ENCODE results near the gene SH2D1B. TPM values are rescaled to one million over a fixed set of nuclear protein-coding genes. Genes with fewer than 3 reads are reported as not detected.
"Not testable (repeated sequence)": the region's sequence is repeated elsewhere in the genome, so short reads cannot be mapped to it uniquely, and the experiment has no call there.

The SH2D1B gene
- total RNA-seq, 3 donors from 2014 or later = 0.11 TPM; not detected in 2

DNA sequence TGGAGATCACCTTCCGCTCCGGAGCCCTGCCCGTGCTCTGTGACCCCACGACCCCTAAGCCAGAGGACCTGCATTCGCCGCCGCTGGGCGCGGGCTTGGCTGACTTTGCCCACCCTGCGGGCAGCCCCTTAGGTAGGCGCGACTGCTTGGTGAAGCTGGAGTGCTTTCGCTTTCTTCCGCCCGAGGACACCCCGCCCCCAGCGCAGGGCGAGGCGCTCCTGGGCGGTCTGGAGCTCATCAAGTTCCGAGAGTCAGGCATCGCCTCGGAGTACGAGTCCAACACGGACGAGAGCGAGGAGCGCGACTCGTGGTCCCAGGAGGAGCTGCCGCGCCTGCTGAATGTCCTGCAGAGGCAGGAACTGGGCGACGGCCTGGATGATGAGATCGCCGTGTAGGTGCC, 44.9 kb downstream of the SH2D1B start:
- H3K4me3 Mint-ChIP-seq = no peak overlapping the region
- H3K36me3 Mint-ChIP-seq (ENCODE audit: insufficient read depth) = no peaks in the 10 kb centered on the region
- H3K4me1 Mint-ChIP-seq (ENCODE audit: low read depth) = no peaks in the 10 kb centered on the region
- H3K27me3 Mint-ChIP-seq (ENCODE audit: low read depth) = peaks cover 9% of the 10 kb centered on the region
- DNase-seq (no peak), ATAC-seq (no peak)
- no peaks in the 10 kb centered on the region for H3K9me3 Mint-ChIP-seq

DNA sequence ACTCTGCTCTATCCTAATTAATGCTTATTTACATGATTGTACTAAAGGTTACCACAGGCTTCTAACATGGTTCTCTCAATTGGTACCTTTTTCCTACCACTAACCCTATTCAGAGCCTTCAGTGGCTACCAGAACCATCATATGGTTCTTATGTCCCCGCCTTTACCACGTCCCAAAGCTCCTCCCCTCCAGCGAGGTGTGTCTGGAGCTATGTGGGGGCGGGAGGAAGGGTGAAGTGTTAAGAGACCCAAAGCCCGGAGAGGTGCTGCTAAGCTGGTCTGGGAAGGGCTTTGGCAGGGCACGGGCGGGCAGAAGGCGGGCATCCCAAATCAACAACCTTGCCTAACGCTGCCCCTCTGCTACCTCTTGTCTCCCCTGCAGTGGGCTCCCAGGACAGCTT, 45.3 kb downstream of the SH2D1B start:
- Mint-ChIP-seq H3K4me3 (no peak overlapping the region), H3K4me1 (ENCODE audit: low read depth) (no peaks in the 10 kb centered on the region), H3K27me3 (ENCODE audit: low read depth) (peaks cover 9% of the 10 kb centered on the region), H3K36me3 (ENCODE audit: insufficient read depth) (no peaks in the 10 kb centered on the region), H3K9me3 (no peaks in the 10 kb centered on the region)
- ATAC-seq = no peak
- no peak for DNase-seq

DNA sequence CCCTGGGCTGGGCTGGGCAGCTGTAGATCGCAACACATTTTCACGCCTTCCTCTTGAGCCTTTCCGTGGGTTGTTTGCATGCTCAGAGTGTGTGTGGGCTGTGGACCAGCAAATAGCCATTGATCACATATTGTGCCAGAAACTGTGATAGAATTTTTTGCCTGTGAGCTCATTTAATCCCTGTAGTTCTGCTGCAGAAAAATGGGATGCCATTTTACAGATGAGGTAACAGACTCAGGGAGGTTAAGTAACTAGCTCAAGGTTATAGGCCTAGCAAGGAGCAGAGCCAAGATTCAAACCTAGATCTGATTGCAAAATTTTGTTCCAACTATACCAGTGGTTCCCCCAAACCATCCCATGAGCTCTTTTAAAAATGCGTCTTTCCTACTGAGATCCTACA, 45.8 kb downstream of the SH2D1B start:
- Mint-ChIP-seq H3K4me1 (ENCODE audit: low read depth) (no peaks in the 10 kb centered on the region), H3K27me3 (ENCODE audit: low read depth) (peaks cover 9% of the 10 kb centered on the region), H3K9me3 (no peaks in the 10 kb centered on the region), H3K4me3 (no peak overlapping the region), H3K36me3 (ENCODE audit: insufficient read depth) (no peaks in the 10 kb centered on the region)
- DNase-seq = no peak
- no peak for ATAC-seq

DNA sequence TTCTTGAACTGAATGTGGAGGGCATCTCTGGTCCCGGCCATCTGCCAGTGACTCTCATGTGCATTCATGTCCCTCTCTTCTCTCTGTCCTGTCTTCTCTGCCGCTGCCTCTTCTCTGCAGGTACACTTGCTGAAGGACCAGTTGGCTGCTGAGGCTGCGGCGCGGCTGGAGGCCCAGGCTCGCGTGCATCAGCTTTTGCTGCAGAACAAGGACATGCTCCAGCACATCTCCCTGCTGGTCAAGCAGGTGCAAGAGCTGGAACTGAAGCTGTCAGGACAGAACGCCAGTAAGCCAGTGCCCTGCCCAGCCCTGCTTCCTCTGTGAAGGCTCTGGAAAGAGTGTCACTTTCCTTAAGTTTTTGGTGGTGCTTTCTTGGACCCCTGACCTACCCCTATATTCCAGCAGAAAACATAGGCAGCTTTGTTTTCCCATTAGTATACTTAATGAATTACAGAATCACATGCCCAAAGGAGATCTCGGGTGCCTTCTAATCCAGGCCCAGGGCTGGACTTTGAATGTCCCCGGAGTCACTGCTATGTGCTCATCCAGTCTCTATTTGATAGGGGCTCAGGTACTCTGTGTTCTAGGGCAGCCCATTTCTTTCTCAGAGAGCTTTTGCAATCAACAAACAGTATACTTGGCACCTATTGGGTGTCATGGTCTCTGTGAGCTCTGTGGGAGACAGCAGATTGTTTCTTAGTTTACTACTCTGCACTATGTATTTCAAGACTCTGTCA, 46.5 kb downstream of the SH2D1B start:
- DNase-seq (no peak), ATAC-seq (no peak)
- Mint-ChIP-seq H3K36me3 (ENCODE audit: insufficient read depth) (no peaks in the 10 kb centered on the region), H3K4me3 (no peak overlapping the region), H3K27me3 (ENCODE audit: low read depth) (peaks cover 9% of the 10 kb centered on the region), H3K4me1 (ENCODE audit: low read depth) (no peaks in the 10 kb centered on the region), H3K9me3 (no peaks in the 10 kb centered on the region)

DNA sequence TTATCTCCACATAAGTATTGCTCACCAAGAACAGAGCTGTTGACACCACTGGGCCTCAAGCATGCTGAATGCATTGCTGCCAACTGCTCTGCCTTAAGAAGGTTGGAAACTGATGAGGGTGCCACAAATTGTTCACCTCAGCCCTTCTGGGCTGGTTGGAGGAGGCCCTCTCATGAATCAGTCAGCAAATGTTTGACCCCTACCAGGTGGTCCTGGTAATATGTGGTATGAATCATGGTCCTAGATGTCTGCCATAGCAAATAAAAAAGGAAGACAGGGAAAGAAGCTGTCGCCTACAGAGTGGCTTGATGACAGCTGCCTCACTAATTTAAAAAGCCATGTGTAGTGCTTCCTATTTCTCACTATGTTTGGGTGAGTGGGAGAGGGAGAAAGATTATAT, 47.4 kb downstream of the SH2D1B start:
- peaks cover 9% of the 10 kb centered on the region for H3K27me3 Mint-ChIP-seq (ENCODE audit: low read depth)
- no peak overlapping the region for H3K4me3 Mint-ChIP-seq
- H3K4me1 Mint-ChIP-seq (ENCODE audit: low read depth) = no peaks in the 10 kb centered on the region
- no peaks in the 10 kb centered on the region for H3K36me3 Mint-ChIP-seq (ENCODE audit: insufficient read depth)
- ATAC-seq (no peak), DNase-seq (no peak)
- H3K9me3 Mint-ChIP-seq = no peaks in the 10 kb centered on the region

DNA sequence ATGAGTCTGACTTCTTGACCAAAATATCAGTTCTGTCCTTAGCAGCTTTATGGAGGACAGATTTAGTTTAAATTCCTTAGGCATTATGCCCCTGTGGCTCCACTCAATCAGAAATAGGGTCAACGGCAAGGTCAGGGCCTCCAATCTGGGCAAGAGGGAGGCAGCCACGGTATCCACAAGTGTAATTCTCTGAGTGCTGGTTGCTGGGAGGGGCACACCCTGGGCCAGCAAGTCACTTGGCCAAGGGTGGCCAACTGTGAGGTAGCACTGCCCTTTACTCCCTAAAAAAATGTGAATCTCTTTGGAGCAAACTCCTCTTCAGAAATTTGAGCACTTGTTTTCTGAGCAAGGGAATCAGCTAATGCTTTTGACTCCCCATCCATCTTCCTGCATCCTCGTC, 48.1 kb downstream of the SH2D1B start:
- Mint-ChIP-seq H3K36me3 (ENCODE audit: insufficient read depth) (no peaks in the 10 kb centered on the region), H3K27me3 (ENCODE audit: low read depth) (peaks cover 9% of the 10 kb centered on the region), H3K4me1 (ENCODE audit: low read depth) (no peaks in the 10 kb centered on the region), H3K4me3 (no peak overlapping the region), H3K9me3 (no peaks in the 10 kb centered on the region)
- DNase-seq (no peak), ATAC-seq (no peak)

DNA sequence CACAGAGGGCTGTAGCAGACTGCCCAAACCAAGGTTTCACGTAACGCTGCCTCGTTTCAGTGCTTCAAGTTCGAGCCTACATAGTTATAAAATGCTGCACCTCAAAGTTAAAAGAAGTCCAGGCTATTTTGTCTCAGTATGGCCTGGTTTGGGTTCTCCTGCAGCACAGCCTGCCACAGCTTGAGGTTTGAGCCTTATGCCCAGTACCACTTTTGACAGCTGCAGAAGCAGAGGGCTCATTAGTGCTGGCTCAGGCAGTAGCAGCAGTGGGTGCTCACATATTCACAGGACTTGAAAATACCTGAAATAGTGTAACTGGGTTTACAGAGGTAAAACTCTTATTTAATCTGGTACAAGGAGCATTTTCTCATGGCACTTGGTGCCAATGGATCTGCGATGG, 50.6 kb downstream of the SH2D1B start:
- ATAC-seq (no peak), DNase-seq (no peak)
- Mint-ChIP-seq H3K4me1 (ENCODE audit: low read depth) (no peaks in the 10 kb centered on the region), H3K4me3 (no peak overlapping the region), H3K36me3 (ENCODE audit: insufficient read depth) (no peaks in the 10 kb centered on the region), H3K27me3 (ENCODE audit: low read depth) (peaks cover 15% of the 10 kb centered on the region), H3K9me3 (no peaks in the 10 kb centered on the region)

DNA sequence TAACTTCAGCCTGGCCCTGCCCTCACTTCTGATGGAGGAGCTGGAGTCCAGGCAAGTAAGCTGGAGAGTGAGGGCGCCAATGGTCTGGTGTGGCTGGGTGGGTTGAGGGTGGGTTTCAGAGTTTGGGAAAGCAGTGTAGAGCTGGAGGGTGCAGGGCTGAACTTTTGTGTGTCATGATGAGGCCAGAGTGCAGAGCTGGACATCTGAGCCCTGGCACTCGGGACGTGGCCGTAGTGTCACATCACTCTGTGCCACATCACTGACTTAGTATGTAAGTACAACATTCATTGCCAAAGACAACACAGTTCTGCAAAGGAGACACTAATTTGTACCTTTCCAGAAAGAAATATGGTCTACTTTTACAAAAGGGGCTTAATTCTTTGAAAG, 51.1 kb downstream of the SH2D1B start:
- Mint-ChIP-seq H3K36me3 (ENCODE audit: insufficient read depth) (no peaks in the 10 kb centered on the region), H3K4me3 (no peak overlapping the region), H3K27me3 (ENCODE audit: low read depth) (peaks cover 13% of the 10 kb centered on the region), H3K9me3 (no peaks in the 10 kb centered on the region), H3K4me1 (ENCODE audit: low read depth) (no peaks in the 10 kb centered on the region)
- DNase-seq (no peak), ATAC-seq (no peak)

DNA sequence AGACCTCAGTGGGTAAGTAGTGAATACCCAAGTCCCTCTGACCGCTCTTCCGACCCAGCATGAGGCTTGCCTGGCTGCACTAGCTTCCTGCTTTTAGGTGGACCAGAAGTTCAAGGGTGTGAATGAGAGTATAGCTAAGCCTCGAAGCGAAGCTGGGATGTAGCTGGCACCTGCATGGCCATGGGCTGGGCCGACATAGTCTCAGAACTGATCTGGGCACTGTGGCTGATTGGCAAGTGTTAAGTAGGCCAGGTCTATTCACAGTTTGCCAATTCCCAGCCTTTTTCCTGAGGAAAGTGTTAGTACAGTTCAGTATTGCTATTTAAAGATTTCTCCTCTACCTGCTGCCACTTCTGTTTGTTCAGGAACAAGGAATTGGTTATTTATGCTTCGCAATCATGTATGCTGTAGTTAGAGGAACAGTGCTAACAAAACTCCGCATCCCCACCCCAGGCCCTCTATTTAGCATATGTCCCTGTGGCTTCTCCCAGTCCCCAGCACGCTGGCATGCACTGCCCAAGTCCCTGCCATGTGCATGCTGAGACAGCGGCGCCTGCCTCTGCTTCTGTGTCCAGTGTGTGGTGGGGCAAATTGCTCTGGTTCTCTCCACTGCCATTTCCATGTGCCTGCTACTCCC, 51.6 kb downstream of the SH2D1B start:
- no peak for DNase-seq
- Mint-ChIP-seq H3K27me3 (ENCODE audit: low read depth) (peaks cover 12% of the 10 kb centered on the region), H3K4me1 (ENCODE audit: low read depth) (no peaks in the 10 kb centered on the region), H3K36me3 (ENCODE audit: insufficient read depth) (no peaks in the 10 kb centered on the region), H3K9me3 (no peaks in the 10 kb centered on the region), H3K4me3 (no peak overlapping the region)
- ATAC-seq = no peak

DNA sequence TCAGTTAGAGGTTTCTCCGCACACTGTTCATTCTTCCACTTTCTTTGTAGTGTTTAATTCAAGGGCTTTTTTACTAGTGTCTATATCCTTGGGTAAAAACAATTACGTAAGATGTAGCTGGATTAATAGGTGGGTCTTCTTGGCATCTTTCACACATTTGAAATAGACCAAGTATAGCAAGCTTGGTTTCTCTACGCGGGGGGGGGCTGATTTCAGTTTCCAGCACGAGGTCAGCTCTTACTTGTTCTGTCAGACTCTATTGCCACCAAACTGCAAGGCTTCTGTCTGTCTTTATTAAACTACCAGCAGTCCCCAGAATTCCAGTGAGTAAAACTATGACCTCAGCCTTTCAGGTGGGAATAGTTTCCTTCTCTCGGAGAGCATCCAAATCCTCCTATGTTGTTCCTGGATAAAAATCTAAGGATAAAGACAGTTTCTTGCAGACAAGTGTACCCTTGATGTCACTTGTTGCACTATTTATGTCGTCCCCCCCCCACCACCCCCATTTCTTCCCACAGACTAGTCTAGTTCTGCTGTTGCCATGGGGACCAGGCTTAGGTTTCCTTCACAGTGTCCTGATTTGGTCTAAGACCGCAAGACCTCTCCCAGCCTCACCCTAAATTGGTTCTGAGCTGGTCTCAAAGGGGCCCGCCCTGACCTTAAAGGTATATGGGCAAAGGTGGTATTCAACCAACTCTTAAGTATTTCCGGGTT, 52.3 kb downstream of the SH2D1B start:
- Mint-ChIP-seq H3K27me3 (ENCODE audit: low read depth) (peaks cover 10% of the 10 kb centered on the region), H3K4me1 (ENCODE audit: low read depth) (no peaks in the 10 kb centered on the region), H3K36me3 (ENCODE audit: insufficient read depth) (no peaks in the 10 kb centered on the region), H3K4me3 (no peak overlapping the region), H3K9me3 (no peaks in the 10 kb centered on the region)
- DNase-seq (no peak), ATAC-seq (no peak)

DNA sequence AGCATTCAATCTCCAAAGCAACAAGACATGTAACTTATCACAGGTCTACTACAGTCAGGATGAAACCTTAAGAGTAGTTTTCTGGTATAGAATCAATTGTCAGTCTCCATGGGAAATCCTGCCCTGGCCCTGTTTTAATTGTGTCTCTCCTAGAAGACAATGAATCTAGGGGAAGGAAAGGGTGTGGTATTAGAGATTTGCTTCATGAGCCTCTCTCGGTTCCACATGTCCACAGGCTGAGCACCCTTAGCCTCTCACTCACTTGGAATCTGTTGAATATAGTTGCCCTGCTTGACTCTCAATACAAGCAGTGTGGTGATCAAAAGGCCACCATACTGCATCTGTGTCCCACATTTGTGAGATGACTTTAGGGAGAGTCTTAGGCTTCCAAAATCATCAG, 53.0 kb downstream of the SH2D1B start:
- no peak for ATAC-seq
- H3K4me3 Mint-ChIP-seq = no peak overlapping the region
- H3K9me3 Mint-ChIP-seq = no peaks in the 10 kb centered on the region
- H3K36me3 Mint-ChIP-seq (ENCODE audit: insufficient read depth) = no peaks in the 10 kb centered on the region
- peaks cover 14% of the 10 kb centered on the region for H3K27me3 Mint-ChIP-seq (ENCODE audit: low read depth)
- no peak for DNase-seq
- no peaks in the 10 kb centered on the region for H3K4me1 Mint-ChIP-seq (ENCODE audit: low read depth)

DNA sequence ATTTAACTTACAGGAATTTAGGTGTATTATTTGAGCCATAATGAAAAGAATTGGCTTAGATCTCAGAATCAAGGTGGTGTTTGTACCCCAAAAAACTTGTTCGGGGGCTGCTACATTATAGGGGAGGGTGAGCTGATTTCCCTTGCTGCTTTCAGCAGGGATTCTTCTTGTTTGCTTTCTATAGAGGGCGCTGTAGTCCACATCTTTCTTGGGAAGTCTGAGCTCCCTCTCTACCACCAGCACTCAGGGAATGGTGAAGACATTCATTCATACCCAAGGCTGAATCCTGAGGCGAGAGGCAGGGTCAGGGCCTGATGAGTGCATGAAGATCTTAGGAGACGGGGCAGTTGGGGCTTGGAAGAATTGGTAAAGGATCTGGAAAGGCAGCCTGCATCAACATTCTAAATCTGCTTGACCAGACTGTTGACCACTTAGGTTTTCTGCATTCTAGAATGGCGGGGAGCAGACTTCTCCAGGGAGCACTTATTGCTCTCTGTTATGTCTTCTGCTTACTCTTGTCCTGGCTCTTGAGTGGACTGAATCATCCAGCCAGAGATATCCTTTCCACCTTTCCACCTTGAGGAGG, 54.2 kb downstream of the SH2D1B start:
- Mint-ChIP-seq H3K9me3 (no peaks in the 10 kb centered on the region), H3K27me3 (ENCODE audit: low read depth) (peaks cover 19% of the 10 kb centered on the region), H3K4me3 (no peak overlapping the region), H3K36me3 (ENCODE audit: insufficient read depth) (no peaks in the 10 kb centered on the region), H3K4me1 (ENCODE audit: low read depth) (no peaks in the 10 kb centered on the region)
- DNase-seq = no peak
- no peak for ATAC-seq

DNA sequence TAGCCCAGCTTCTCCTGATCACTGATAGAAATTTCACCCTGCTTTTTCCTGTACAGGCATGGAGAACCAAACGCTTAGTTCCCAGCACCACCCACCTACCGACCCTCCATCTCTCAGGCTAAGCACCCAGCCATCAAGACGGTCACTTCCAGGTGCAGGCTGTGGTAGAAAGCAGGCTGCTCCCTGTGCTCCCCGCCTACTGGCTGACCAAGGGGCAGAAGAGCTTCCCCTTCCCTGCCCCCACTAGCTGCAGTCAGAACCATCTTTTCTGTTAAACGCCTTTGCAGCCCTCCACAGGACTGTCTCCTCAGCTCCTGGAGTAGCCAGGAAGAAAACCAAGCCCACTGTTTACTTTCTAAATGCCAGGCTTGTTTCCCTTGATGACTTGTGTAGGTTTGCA, 58.2 kb downstream of the SH2D1B start:
- H3K4me1 Mint-ChIP-seq (ENCODE audit: low read depth) = no peaks in the 10 kb centered on the region
- DNase-seq (no peak), ATAC-seq (no peak)
- peaks cover 25% of the 10 kb centered on the region for H3K27me3 Mint-ChIP-seq (ENCODE audit: low read depth)
- H3K4me3 Mint-ChIP-seq = no peak overlapping the region
- no peaks in the 10 kb centered on the region for H3K9me3 Mint-ChIP-seq
- H3K36me3 Mint-ChIP-seq (ENCODE audit: insufficient read depth) = no peaks in the 10 kb centered on the region

DNA sequence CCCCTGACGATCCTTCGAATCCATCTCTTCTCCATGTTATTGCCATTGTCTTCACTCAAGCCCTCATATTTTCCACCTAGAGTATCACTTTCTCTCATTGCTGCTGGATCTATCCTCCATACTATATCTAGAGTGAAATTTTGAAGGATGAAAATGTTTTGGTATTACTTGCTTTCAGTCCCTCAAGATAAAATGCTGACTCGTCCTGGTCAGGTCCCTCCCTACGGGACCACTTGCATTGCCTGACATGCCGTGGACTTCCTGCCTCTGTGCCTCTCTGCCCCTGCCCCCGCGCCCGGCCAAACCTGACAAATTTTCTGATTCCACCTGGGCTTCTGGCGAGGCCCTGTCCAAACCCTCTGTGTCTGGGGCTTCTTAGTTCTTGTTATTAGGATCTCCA, 58.9 kb downstream of the SH2D1B start:
- DNase-seq = no peak
- H3K9me3 Mint-ChIP-seq = no peaks in the 10 kb centered on the region
- no peaks in the 10 kb centered on the region for H3K4me1 Mint-ChIP-seq (ENCODE audit: low read depth)
- H3K4me3 Mint-ChIP-seq = no peak overlapping the region
- H3K36me3 Mint-ChIP-seq (ENCODE audit: insufficient read depth) = no peaks in the 10 kb centered on the region
- peaks cover 26% of the 10 kb centered on the region for H3K27me3 Mint-ChIP-seq (ENCODE audit: low read depth)
- ATAC-seq = no peak

DNA sequence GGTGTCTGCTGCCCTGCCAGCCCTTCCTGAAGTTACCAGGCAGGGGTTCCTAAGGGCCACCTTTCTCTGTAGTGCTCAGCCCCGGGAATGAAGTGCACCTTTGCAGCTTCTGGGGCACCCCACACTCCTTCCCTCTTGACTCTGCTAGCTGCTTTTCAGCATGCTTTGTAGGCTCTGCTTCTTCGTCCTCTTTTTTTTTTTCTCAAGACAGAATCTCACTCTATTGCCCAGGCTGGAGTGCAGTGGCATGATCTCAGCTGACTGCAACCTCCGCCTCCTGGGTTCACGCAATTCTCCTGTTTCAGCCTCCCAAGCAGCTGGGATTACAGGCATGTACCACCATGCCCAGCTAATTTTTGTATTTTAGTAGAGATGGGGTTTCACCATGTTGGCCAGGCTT, 60.1 kb downstream of the SH2D1B start:
- ATAC-seq; H3K4me3 Mint-ChIP-seq; H3K9me3 Mint-ChIP-seq; H3K4me1 Mint-ChIP-seq (ENCODE audit: low read depth); H3K36me3 Mint-ChIP-seq (ENCODE audit: insufficient read depth); DNase-seq: not testable (repeated sequence)
- peaks cover 23% of the 10 kb centered on the region for H3K27me3 Mint-ChIP-seq (ENCODE audit: low read depth)

Measured in activated T-cell treated with anti-CD3 and anti-CD28 coated beads, Interleukin-2, amount 50 U/mL, for 4 hours (primary cell).